ENCODE measurements around the gene TNFSF9.
"Not testable (repeated sequence)": the region's sequence is repeated elsewhere in the genome, so short reads cannot be mapped to it uniquely, and the experiment has no call there.

The TNFSF9 gene

GRCh38 chr19:6532244-6532999 lies 1.6 kb downstream of the TNFSF9 start:
- DNase-seq: peak; percentile 30

GRCh38 chr19:6533000-6533328 lies 2.1 kb downstream of the TNFSF9 start:
- DNase-seq: no peak

- no peak for DNase-seq
These were observed 3.1 kb downstream of the TNFSF9 start for GRCh38 chr19:6533746-6534418.

GRCh38 chr19:6534451-6535093 lies 3.7 kb downstream of the TNFSF9 start:
- DNase-seq: no peak

- DNase-seq: no peak
These were observed 4.8 kb downstream of the TNFSF9 start for GRCh38 chr19:6535558-6536137.

GRCh38 chr19:6539514-6539913 lies 8.7 kb downstream of the TNFSF9 start:
- DNase-seq: no peak

GRCh38 chr19:6540918-6541689 lies 10.3 kb downstream of the TNFSF9 start:
- DNase-seq: no peak

GRCh38 chr19:6543866-6544347 lies 13.1 kb downstream of the TNFSF9 start:
- peak; percentile 32 for DNase-seq

- DNase-seq: not testable (repeated sequence)
These were observed 19.9 kb downstream of the TNFSF9 start for GRCh38 chr19:6550679-6551078.

- DNase-seq: no peak
These were observed 20.3 kb downstream of the TNFSF9 start for GRCh38 chr19:6551091-6551490.

- DNase-seq: peak; percentile 65
These were observed 21.0 kb downstream of the TNFSF9 start for GRCh38 chr19:6551607-6552450.

GRCh38 chr19:6556043-6556449 lies 25.2 kb downstream of the TNFSF9 start:
- no peak for DNase-seq

GRCh38 chr19:6556480-6557195 lies 25.8 kb downstream of the TNFSF9 start:
- peak; percentile 42 for DNase-seq

GRCh38 chr19:6562437-6562836 lies 31.6 kb downstream of the TNFSF9 start:
- DNase-seq: not testable (repeated sequence)

- DNase-seq: peak; percentile 23
These were observed 33.6 kb downstream of the TNFSF9 start for GRCh38 chr19:6564393-6564792.

GRCh38 chr19:6566727-6567126 lies 35.9 kb downstream of the TNFSF9 start:
- DNase-seq: not testable (repeated sequence)

- no peak for DNase-seq
These were observed 37.2 kb downstream of the TNFSF9 start for GRCh38 chr19:6568010-6568526.

- DNase-seq: no peak
These were observed 38.0 kb downstream of the TNFSF9 start for GRCh38 chr19:6568816-6569215.

GRCh38 chr19:6570764-6571163 lies 39.9 kb downstream of the TNFSF9 start:
- no peak for DNase-seq

GRCh38 chr19:6571167-6571566 lies 40.3 kb downstream of the TNFSF9 start:
- no peak for DNase-seq

- DNase-seq: no peak
These were observed 41.4 kb downstream of the TNFSF9 start for GRCh38 chr19:6572217-6572616.
